ENCODE measurements around the gene CHKA.

The CHKA gene

DNA sequence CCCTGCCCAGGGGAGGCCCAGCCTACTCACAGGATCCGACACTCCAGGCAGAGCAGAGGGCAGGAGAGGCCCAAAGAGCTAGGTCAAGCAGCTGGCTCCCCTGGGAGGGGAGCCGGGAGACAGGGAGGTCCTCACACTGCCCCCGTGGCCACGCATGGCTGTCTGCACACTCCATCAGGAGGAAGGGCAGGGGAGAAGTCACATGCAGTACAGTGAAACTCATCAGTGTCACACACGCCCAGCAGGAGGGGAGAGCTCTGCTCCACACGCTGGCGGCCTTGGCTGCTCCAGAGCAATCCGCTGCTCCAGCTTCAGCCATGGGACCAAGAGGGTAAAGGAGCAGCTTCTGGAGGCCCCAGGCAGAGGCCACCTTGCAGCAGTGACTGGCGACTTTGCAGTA lies 68.1 kb downstream of the CHKA start:
- TF ChIP-seq SIN3A (IDR thresholded peaks at IDR 0.05; ENCODE audit: borderline replicate concordance, insufficient read depth, low read length) (no peak), TAF1 (IDR thresholded peaks at IDR 0.05; ENCODE audit: borderline replicate concordance, insufficient read depth, low read length) (no peak), POLR2AphosphoS5 (IDR thresholded peaks at IDR 0.05; ENCODE audit: low read depth, low read length) (no peak), FOXP2 (optimal IDR thresholded peaks at IDR 0.05; ENCODE audit: borderline replicate concordance, extremely low read depth, extremely low read length, insufficient read depth) (no peak), REST (IDR thresholded peaks at IDR 0.05; ENCODE audit: insufficient read depth in 1 of 2, low read depth in 2 of 2, low read length in 2 of 2) (no peak)

GRCh38 chr11:68052137-68052873 lies 68.9 kb downstream of the CHKA start:
- TF ChIP-seq TAF1 (IDR thresholded peaks at IDR 0.05; ENCODE audit: borderline replicate concordance, insufficient read depth, low read length) (no peak), FOXP2 (optimal IDR thresholded peaks at IDR 0.05; ENCODE audit: borderline replicate concordance, extremely low read depth, extremely low read length, insufficient read depth) (no peak)

DNA sequence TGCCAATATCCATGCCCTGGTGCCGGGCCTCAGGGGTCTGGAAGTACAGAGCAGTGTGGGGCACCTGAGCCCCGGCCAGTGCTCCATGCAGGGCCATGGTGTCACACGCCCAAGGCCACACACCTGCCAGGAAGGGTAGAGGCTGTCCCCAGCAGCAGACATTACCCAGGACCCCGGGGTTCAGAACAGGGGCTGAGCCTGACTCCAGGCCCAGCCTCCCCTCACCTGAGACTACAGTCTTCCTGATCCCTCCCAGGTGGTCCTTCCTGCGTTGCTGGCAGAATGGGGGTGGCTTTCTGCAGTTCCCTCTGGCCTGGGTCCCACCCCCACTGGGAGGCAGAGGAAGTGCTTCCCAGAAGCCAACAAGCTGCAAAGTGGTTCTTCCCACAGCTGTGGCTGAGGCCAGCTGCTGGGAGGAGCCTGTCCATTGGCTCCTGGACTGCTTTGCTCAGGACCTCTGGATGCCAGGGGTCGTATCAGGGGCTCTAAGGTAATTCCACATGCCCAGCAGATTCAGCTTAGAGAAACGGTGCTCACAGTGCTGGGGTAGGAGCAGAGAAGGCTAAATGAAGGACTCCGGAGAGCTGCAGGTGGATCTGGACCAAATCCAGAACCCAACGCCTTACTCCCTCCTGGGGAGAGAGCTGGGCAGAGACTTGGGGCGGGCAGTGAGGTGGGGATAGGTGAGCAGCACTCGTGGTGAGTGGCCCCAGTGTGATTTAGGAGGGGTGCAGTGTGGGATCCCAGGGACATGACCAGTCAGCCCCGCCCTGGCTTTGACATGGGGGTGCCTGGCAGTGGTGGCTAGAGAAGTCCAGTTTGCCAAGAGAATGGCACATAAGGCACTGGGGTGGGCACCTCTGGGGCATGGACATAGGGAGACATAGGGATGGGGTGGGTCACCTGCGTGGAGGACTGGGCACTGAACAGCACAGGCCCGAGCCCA lies 69.7 kb downstream of the CHKA start:
- TF ChIP-seq TAF1 (IDR thresholded peaks at IDR 0.05; ENCODE audit: borderline replicate concordance, insufficient read depth, low read length) = no peak
- no peak for TF ChIP-seq SIN3A (IDR thresholded peaks at IDR 0.05; ENCODE audit: borderline replicate concordance, insufficient read depth, low read length)
- TF ChIP-seq REST (IDR thresholded peaks at IDR 0.05; ENCODE audit: insufficient read depth in 1 of 2, low read depth in 2 of 2, low read length in 2 of 2) = no peak
- TF ChIP-seq FOXP2 (optimal IDR thresholded peaks at IDR 0.05; ENCODE audit: borderline replicate concordance, extremely low read depth, extremely low read length, insufficient read depth) = no peak
- TF ChIP-seq POLR2AphosphoS5 (IDR thresholded peaks at IDR 0.05; ENCODE audit: low read depth, low read length) = no peak

- no peak for TF ChIP-seq POLR2AphosphoS5 (IDR thresholded peaks at IDR 0.05; ENCODE audit: low read depth, low read length)
- TF ChIP-seq FOXP2 (optimal IDR thresholded peaks at IDR 0.05; ENCODE audit: borderline replicate concordance, extremely low read depth, extremely low read length, insufficient read depth) = no peak
- TF ChIP-seq TAF1 (IDR thresholded peaks at IDR 0.05; ENCODE audit: borderline replicate concordance, insufficient read depth, low read length) = no peak
- TF ChIP-seq REST (IDR thresholded peaks at IDR 0.05; ENCODE audit: insufficient read depth in 1 of 2, low read depth in 2 of 2, low read length in 2 of 2) = no peak
- TF ChIP-seq SIN3A (IDR thresholded peaks at IDR 0.05; ENCODE audit: borderline replicate concordance, insufficient read depth, low read length) = no peak
Measured at GRCh38 chr11:68050371-68050841, 70.8 kb downstream of the CHKA start.

GRCh38 chr11:68049509-68050370 lies 71.4 kb downstream of the CHKA start:
- TF ChIP-seq FOXP2 (optimal IDR thresholded peaks at IDR 0.05; ENCODE audit: borderline replicate concordance, extremely low read depth, extremely low read length, insufficient read depth) = no peak
- TF ChIP-seq TAF1 (IDR thresholded peaks at IDR 0.05; ENCODE audit: borderline replicate concordance, insufficient read depth, low read length) = no peak
- no peak for TF ChIP-seq SIN3A (IDR thresholded peaks at IDR 0.05; ENCODE audit: borderline replicate concordance, insufficient read depth, low read length)
- TF ChIP-seq REST (IDR thresholded peaks at IDR 0.05; ENCODE audit: insufficient read depth in 1 of 2, low read depth in 2 of 2, low read length in 2 of 2) = no peak
- TF ChIP-seq POLR2AphosphoS5 (IDR thresholded peaks at IDR 0.05; ENCODE audit: low read depth, low read length) = no peak
